Mononuclear cell (primary cell): Measurements from ENCODE around the gene IPO11. TPM values are rescaled to one million over a fixed set of nuclear protein-coding genes. Genes with fewer than 3 reads are reported as not detected.
"Not testable (repeated sequence)": the region's sequence is repeated elsewhere in the genome, so short reads cannot be mapped to it uniquely, and the experiment has no call there.

Source experiments
- H3K27me3 ChIP-seq: 2 replicates; pipeline ENCODE4 v1.6.0; 2011; ENCODE audit warnings: low read length, control low read depth; ENCODE audit not compliant: insufficient read depth
- H3K4me1 ChIP-seq: 2 replicates; pipeline ENCODE4 v1.5.1; 2011; ENCODE audit warnings: mild to moderate bottlenecking, low read length, control low read depth; ENCODE audit not compliant: insufficient read depth
- H3K4me3 ChIP-seq: 2 replicates; pipeline ENCODE4 v1.5.1; 2011; ENCODE audit warnings: mild to moderate bottlenecking, low read length, moderate library complexity
- H3K9me3 ChIP-seq: 2 replicates; pipeline ENCODE4 v1.5.1; 2011; ENCODE audit warnings: low read depth, mild to moderate bottlenecking, control low read depth, low read length
- total RNA-seq: library from RNA; depleted of rRNA; stranded (reverse); fragments of >200 nt; gene quantifications from one replicate; pipeline ENCODE4 v1.2.3, GENCODE V29; 2012

IPO11 gene
- total RNA-seq, 1 donor: 12.7 TPM

- H3K27me3 ChIP-seq: no peaks in the 10 kb centered on the region
- H3K4me3 ChIP-seq: no peak overlapping the region
- H3K9me3 ChIP-seq: no peaks in the 10 kb centered on the region
- no peaks in the 10 kb centered on the region for H3K4me1 ChIP-seq
These were observed 227.9 kb downstream of the IPO11 start for GRCh38 chr5:62640446-62640845.

GRCh38 chr5:62642468-62642867 is 229.9 kb downstream of the IPO11 start:
- Histone ChIP-seq H3K9me3 (no peaks in the 10 kb centered on the region), H3K4me3 (no peak overlapping the region), H3K27me3 (no peaks in the 10 kb centered on the region)

GRCh38 chr5:62643556-62644451 is 231.2 kb downstream of the IPO11 start:
- Histone ChIP-seq H3K4me1 (no peaks in the 10 kb centered on the region), H3K4me3 (no peak overlapping the region), H3K9me3 (no peaks in the 10 kb centered on the region), H3K27me3 (no peaks in the 10 kb centered on the region)

More at GRCh38 chr5:62642468-62642867, 229.9 kb downstream of the IPO11 start:
- H3K4me1 ChIP-seq: no peaks in the 10 kb centered on the region

GRCh38 chr5:62645223-62645622 is 232.7 kb downstream of the IPO11 start:
- H3K4me1 ChIP-seq: no peaks in the 10 kb centered on the region
- no peak overlapping the region for H3K4me3 ChIP-seq
- no peaks in the 10 kb centered on the region for H3K9me3 ChIP-seq
- no peaks in the 10 kb centered on the region for H3K27me3 ChIP-seq

GRCh38 chr5:62647241-62647640 is 234.7 kb downstream of the IPO11 start:
- no peaks in the 10 kb centered on the region for H3K27me3 ChIP-seq
- H3K4me1 ChIP-seq: no peaks in the 10 kb centered on the region
- no peak overlapping the region for H3K4me3 ChIP-seq
- H3K9me3 ChIP-seq: no peaks in the 10 kb centered on the region

GRCh38 chr5:62649025-62649424 is 236.5 kb downstream of the IPO11 start:
- H3K4me3 ChIP-seq: no peak overlapping the region
- H3K4me1 ChIP-seq: peaks cover 10% of the 10 kb centered on the region
- no peaks in the 10 kb centered on the region for H3K27me3 ChIP-seq
- no peaks in the 10 kb centered on the region for H3K9me3 ChIP-seq

- H3K9me3 ChIP-seq: no peaks in the 10 kb centered on the region
- no peaks in the 10 kb centered on the region for H3K27me3 ChIP-seq
- H3K4me3 ChIP-seq: no peak overlapping the region
- peaks cover 10% of the 10 kb centered on the region for H3K4me1 ChIP-seq
These were observed 237.0 kb downstream of the IPO11 start for GRCh38 chr5:62649476-62650113.

- Histone ChIP-seq H3K4me3 (no peak overlapping the region), H3K27me3 (no peaks in the 10 kb centered on the region), H3K9me3 (no peaks in the 10 kb centered on the region), H3K4me1 (peaks cover 10% of the 10 kb centered on the region)
These were observed 237.6 kb downstream of the IPO11 start for GRCh38 chr5:62650197-62650596.

GRCh38 chr5:62652225-62652624 is 239.7 kb downstream of the IPO11 start:
- H3K4me1 ChIP-seq: peaks cover 10% of the 10 kb centered on the region
- H3K9me3 ChIP-seq: no peaks in the 10 kb centered on the region
- no peak overlapping the region for H3K4me3 ChIP-seq
- no peaks in the 10 kb centered on the region for H3K27me3 ChIP-seq

- Histone ChIP-seq H3K9me3 (no peaks in the 10 kb centered on the region), H3K4me3 (no peak overlapping the region), H3K4me1 (peaks cover 10% of the 10 kb centered on the region), H3K27me3 (no peaks in the 10 kb centered on the region)
These were observed 240.7 kb downstream of the IPO11 start for GRCh38 chr5:62653001-62653863.

GRCh38 chr5:62653864-62654575 is 241.5 kb downstream of the IPO11 start:
- Histone ChIP-seq H3K4me1 (peaks cover 10% of the 10 kb centered on the region), H3K9me3 (no peaks in the 10 kb centered on the region), H3K27me3 (no peaks in the 10 kb centered on the region), H3K4me3 (no peak overlapping the region)

GRCh38 chr5:62657772-62658171 is 245.2 kb downstream of the IPO11 start:
- H3K27me3 ChIP-seq, H3K4me1 ChIP-seq, H3K4me3 ChIP-seq, H3K9me3 ChIP-seq: not testable (repeated sequence)

GRCh38 chr5:62661126-62661525 is 248.6 kb downstream of the IPO11 start:
- Histone ChIP-seq H3K4me3 (no peak overlapping the region), H3K27me3 (no peaks in the 10 kb centered on the region), H3K9me3 (no peaks in the 10 kb centered on the region), H3K4me1 (no peaks in the 10 kb centered on the region)

GRCh38 chr5:62662521-62662920 is 250.0 kb downstream of the IPO11 start:
- H3K27me3 ChIP-seq: no peaks in the 10 kb centered on the region
- H3K4me3 ChIP-seq: no peak overlapping the region
- H3K4me1 ChIP-seq: no peaks in the 10 kb centered on the region
- H3K9me3 ChIP-seq: no peaks in the 10 kb centered on the region
